Stimulated activated naive CD4-positive, alpha-beta T cell treated with Interleukin-2 at 50 U/mL for 16 hours (primary cell): ENCODE measurements around the gene LLGL2.
"Not testable (repeated sequence)": the region's sequence is repeated elsewhere in the genome, so short reads cannot be mapped to it uniquely, and the experiment has no call there.

ENCODE experiments used
- DNase-seq: peaks from one replicate; lab custom pipeline; 2025; lab: John Stamatoyannopoulos, UW

LLGL2 gene

GRCh38 chr17:75507733-75508719, 17.5 kb upstream of the LLGL2 start:
- no peak for DNase-seq

- no peak for DNase-seq
Measured at GRCh38 chr17:75508931-75509361, 16.6 kb upstream of the LLGL2 start.

- DNase-seq = no peak
Measured at GRCh38 chr17:75509528-75510258, 15.8 kb upstream of the LLGL2 start.

DNA sequence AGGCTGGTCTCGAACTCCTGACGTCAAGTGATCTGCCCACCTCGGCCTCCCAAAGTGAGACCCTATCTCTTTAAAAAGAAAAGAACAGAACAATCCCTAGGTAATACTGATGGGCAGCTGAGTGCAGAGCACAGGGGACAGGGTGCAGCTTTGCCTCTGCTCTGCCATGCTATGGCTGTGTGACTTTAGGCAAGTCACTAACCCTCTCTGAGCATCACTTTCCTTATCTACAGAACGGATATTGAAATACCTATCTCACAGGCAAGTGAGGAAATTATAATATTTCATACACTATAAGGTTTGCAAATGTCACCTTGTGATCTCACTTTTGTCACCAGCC, 14.3 kb upstream of the LLGL2 start:
- no peak for DNase-seq

DNA sequence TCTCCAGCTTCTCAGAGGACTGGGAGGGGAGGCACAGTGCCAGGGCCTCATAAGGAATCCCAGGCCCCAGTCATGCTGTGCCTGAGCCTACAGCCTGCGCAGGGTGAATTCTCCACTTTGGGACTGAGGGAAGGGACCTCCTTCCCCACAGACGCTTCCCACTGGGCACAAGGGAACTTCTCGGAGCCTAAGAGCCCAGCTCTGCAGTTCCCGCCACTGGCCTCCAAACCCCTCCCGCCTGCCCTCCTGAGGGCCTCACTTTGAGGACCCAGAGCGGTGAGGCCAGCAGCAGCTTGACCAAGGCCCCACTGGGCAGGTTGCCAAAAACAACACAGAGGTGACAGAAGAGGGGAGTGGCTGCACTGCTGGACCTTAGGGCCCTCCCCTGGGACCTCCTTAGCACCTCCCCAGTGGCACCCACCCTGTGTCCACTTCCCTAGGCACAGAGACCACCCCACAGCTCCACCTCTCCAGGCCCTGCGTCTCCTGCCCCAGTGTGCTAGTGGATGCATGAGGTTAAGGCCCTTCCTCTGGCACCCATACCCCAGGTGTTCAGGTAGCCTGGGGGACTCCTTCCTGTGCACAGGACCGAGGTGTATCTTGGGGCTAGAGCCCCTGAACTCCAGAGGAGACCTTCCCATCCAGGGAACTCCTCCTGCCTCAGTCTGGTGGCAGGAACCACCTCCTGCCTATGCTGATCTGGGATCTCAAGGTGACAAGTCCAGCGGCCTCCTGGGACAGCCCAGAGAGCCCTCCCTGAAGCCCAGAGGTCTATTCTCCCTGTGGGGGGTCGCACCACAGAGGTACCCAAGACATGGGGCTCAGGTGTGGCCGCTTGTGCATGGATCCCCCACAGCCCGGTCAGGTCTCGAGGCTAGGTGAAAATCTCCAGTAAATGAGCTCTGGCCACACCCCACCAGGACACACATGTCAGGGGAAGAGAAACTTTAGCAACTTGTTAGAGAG, 13.6 kb upstream of the LLGL2 start:
- no peak for DNase-seq

GRCh38 chr17:75512926-75513640, 12.4 kb upstream of the LLGL2 start:
- no peak for DNase-seq

DNA sequence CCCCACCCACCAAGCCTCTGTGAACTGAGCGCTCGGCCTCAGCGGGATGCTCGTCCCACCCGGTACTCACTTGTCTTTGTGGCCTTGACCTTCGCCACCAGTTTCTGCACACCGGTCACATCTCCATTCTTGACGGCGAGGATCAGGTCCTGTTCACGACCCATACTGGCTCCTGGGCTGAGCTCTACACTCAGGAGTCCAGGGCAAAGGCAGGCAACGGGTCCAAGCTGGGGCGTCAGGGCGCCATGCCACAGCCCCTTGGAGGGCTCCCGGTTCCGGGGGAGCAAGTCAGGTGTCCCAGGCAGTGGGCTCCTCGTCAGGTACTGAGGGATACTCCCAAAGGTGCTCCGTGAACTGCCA, 11.9 kb upstream of the LLGL2 start:
- no peak for DNase-seq

DNA sequence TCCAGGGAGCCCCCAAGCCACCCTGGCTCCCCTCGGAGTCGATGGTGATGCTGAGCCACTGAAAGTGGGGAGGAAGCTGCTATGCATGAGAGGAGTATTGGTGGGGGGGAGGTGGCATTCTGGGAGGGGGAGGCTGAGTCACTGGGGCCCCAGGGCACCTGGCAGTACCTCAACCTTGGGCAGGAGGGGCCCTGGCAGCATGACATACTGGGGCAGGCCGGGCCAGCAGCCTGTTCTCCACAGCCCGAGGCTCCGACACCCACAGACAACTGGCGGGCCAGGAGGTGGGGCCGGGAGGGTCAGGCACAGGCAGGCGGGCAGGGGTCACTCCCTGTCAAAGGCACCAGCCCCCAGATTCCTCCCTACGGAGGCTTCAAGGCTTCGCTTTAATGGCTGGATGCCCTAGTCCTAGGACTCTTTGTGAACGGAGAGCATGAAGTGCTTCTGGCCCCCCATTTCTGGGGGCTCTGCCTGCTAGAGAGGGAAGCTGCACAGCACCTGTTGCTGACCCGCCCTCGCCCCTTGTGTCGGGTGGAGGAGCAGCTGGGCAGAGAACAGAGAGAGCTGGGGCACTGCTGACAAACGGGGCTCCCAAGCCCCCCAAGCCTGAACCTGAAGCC, 11.1 kb upstream of the LLGL2 start:
- no peak for DNase-seq

- DNase-seq = no peak
Measured at GRCh38 chr17:75514919-75515495, 10.5 kb upstream of the LLGL2 start.

DNA sequence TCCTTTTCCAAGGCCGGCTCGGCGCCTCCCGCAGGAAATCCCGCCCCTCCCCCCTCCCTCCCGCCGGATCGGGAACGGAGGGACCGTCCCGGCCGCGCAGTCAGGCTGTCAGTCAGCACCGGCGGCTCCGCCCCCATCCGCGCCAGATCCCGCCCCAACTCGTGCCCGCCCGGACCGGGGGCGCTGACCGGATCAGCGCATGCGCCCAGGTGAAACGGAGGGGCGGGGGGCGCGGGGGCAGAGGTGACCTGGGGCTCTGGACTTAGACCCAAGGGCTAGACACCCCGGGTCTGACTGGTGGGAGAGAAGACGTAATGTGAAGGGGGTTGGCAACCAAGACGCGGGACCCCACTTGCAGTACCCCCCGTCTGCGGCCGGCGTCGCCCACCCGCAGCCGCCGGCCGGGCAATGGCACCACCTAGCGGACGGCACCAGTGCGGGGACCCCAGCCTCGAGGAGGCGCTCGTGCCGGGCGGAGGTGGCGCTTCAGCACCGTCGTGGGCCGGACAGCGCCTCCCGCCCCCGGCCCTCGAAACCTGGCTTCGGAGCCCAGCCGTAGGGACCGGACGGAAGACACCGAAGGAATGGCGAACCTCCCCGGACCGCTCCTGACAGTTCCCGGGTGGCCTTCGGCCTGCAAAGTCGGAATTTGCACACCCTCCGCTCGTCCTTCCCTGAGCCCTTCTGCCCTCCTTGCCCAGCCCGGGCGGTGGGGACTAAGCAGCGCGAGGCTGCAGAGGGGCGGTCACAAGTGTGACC, 9.8 kb upstream of the LLGL2 start, which contains the start of gene CASKIN2:
Gene CASKIN2, minus strand, starts transcription at position 42 of the 759 bp plus-strand sequence. CDS start 1,733 bp downstream, outside the sequence.
- DNase-seq = peak; percentile 77

- peak; percentile 96 for DNase-seq
Measured at GRCh38 chr17:75516255-75516618, 9.3 kb upstream of the LLGL2 start, which contains the start of gene TSEN54. Gene TSEN54 (plus strand): TSS chr17:75516528. CDS start chr17:75516561, 33 bp downstream.

GRCh38 chr17:75516619-75517296, 8.7 kb upstream of the LLGL2 start:
- DNase-seq = peak; percentile 39

DNA sequence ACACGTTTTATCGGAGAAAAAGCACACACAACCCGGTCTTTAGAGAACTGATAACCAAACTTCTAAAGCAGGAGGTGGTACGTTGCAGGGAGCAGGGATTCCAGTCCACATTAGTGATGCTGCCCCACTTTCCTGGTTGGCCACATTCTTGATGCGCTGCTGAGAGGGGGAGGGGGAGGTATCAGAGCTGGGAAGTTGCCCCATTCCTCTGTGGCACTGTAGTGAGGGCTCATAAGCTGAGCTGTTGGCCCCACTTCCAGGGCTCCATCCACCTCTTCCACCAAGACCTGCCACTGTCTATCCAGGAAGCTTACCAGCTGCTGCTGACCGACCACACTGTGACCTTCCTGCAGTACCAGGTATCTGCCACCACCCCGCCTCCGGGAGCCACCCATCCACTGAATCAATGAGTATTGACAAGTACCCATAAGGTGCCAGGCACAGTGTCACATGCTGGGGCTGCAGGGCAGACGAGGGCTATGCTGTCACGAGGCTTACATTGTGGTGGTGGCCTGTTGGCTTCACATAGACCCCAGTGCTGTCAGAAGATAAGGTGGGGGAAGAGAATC, 8.1 kb upstream of the LLGL2 start:
- no peak for DNase-seq

DNA sequence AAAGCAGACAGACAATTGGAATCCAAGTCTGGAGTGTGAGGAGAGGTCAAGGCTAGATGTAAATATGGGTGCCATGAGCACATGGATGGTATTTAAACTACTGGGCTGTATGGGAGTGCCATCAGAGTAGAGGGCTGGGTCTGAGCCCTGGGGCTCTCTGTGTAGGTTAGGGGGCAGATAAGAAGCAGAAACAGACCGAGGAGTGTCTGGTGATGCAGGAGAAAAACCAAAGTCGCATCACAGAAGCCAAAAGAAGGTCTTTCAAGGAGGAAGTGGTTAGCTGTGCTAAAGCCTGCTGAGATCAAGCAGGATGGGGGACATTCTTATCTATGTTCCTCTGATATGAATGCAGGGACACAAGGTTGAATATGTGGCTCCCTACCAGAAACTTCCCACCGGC, 7.3 kb upstream of the LLGL2 start:
- DNase-seq = no peak

DNA sequence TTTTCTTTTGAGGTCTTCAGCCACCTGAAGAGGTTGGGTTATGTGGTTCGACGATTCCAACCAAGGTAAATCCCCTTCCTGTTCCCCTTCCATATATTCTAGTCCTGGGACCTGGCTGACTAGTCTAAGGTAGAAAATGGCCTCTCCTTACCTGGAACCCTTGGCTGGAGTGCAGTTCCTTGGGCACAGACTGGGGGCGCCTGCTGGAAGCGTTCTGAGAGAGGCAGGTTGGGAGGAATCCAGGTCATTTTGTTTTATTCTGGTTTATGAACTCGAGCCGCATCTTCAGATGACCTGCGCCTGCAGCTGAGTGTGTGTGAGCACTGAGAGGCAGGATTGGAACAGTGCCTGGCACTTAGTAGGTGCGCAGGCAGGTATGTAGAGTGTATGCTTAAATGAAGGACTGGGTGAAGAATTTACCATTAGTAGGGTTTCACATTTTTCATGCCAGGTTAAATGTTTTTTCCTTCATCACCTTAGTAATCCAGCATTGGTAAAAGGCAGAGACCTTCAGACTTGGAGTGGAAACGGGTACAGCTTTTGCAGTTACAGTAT, 6.4 kb upstream of the LLGL2 start:
- no peak for DNase-seq

GRCh38 chr17:75520413-75520812, 5.1 kb upstream of the LLGL2 start:
- DNase-seq = not testable (repeated sequence)

DNA sequence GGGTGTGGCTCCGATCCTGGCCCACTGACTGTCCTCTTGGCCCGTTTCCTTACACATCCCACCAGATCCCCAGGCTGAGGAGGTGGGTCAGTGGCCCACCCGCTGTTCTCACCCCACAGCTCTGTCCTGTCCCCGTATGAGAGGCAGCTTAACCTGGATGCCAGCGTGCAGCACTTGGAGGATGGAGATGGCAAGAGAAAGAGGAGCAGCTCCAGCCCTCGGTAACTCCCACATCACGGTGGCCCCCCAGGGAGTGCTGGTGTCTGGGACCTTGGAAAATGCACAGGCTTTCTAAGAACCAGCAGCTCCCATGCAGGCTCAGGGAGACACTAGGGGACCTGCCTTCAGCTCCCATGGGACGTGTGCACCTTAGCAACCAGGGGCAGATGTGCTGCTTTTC, 4.2 kb upstream of the LLGL2 start:
- no peak for DNase-seq
